PFSK-1 (cell line): ENCODE data around the gene BIRC7.

Experiments used
- FOXP2 ChIP-seq: optimal IDR thresholded peaks from 2 replicates; pipeline ENCODE3; 2011; ENCODE audit warnings: borderline replicate concordance, control low read depth, inconsistent platforms; ENCODE audit not compliant: insufficient read depth; ENCODE audit errors: extremely low read length, extremely low read depth
- POLR2AphosphoS5 ChIP-seq: IDR thresholded peaks from 2 replicates; pipeline ENCODE4 v1.6.1; 2012; ENCODE audit warnings: low read depth, mild to moderate bottlenecking, control low read depth, low read length, moderate library complexity
- REST ChIP-seq, 2 experiments: IDR thresholded peaks; 2 replicates each; pipeline versions ENCODE4 v1.6.1 to v1.8.0; 2011 to 2012; ENCODE audit warnings: low read depth in 2 of 2, low read length in 2 of 2, control low read depth in 1 of 2, inconsistent platforms in 1 of 2, mild to moderate bottlenecking in 1 of 2, moderate library complexity in 1 of 2; ENCODE audit not compliant: insufficient read depth in 1 of 2
- SIN3A ChIP-seq: IDR thresholded peaks from 2 replicates; pipeline ENCODE4 v1.6.1; 2012; ENCODE audit warnings: mild to moderate bottlenecking, low read length, moderate library complexity, borderline replicate concordance; ENCODE audit not compliant: insufficient read depth
- TAF1 ChIP-seq: IDR thresholded peaks from 2 replicates; pipeline ENCODE4 v1.6.1; 2012; ENCODE audit warnings: low read length, control low read depth, borderline replicate concordance; ENCODE audit not compliant: insufficient read depth

Gene BIRC7

GRCh38 chr20:63254606-63255384 is 19.1 kb downstream of the BIRC7 start:
- TF ChIP-seq REST (IDR thresholded peaks at IDR 0.05; ENCODE audit: insufficient read depth in 1 of 2, low read depth in 2 of 2, low read length in 2 of 2), result no peak
- TF ChIP-seq TAF1, result no peak
- no peak for TF ChIP-seq FOXP2
- TF ChIP-seq POLR2AphosphoS5, result no peak
- no peak for TF ChIP-seq SIN3A

DNA sequence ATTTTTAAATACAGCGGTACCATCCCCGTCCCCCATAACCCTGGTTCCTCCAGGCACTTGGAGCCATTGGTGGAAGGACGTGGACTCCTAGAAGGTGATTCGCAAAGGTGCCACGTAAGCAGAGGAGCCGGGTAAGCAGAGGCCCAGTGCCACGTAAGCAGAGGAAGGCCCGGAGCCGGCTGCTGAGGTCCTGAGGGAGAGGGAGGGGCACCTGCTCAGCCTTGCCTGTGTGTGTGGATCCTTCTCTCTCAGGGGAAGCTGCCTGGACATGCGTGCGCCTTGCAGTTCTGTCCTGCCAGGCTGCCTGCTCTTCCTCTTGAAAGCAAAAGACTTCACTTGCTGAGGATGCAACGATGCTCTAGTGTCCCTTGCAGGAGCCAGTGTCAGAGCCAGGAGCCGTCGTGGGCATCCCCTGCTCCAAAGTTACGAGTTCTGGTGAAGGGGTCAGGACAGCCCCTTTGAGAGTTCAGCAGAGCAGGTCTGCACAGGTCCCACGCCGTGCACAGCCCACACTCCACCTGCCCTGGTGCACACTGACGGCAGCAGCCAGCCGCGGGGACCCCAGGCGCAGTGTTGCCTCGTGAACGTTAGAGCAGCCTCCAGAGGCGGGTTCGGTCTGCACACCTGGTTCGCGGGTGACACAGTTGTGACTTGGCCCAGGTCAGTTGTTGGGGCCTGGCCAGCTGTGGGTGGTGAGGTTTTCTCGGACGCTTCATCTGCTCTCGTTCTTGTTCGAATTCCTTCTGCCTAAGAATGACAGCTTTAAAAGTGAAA is 20.4 kb downstream of the BIRC7 start:
- TF ChIP-seq REST (IDR thresholded peaks at IDR 0.05; ENCODE audit: insufficient read depth in 1 of 2, low read depth in 2 of 2, low read length in 2 of 2), result no peak
- no peak for TF ChIP-seq SIN3A
- no peak for TF ChIP-seq TAF1
- TF ChIP-seq FOXP2, result no peak
- no peak for TF ChIP-seq POLR2AphosphoS5

- TF ChIP-seq FOXP2 (no peak), POLR2AphosphoS5 (no peak), TAF1 (no peak), REST (IDR thresholded peaks at IDR 0.05; ENCODE audit: insufficient read depth in 1 of 2, low read depth in 2 of 2, low read length in 2 of 2) (no peak), SIN3A (no peak)
These were observed 21.2 kb downstream of the BIRC7 start for GRCh38 chr20:63256954-63257353.

- TF ChIP-seq SIN3A (no peak), POLR2AphosphoS5 (no peak), FOXP2 (no peak), REST (IDR thresholded peaks at IDR 0.05; ENCODE audit: insufficient read depth in 1 of 2, low read depth in 2 of 2, low read length in 2 of 2) (no peak)
These were observed 21.9 kb downstream of the BIRC7 start for GRCh38 chr20:63257629-63258028.

DNA sequence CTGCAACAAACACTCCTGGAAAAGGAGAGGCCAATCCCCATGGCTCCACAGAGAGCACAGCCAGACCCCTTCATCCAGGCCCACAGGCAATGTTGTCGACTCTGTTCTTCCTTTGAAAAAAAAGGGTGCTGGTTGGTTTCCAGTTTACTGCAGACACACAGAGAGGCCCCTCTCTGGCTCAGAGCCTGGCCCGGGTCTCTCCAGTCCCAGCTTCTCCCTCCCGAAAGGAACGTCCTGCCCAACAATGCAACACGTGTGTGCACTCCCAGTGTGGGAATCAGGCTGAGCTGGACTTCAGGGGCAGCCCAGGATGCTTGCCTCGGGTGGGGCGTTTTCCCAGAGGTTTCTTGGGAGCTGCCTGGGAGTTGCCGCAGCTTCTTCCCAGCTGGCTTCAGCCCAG is 23.1 kb downstream of the BIRC7 start:
- TF ChIP-seq REST (IDR thresholded peaks at IDR 0.05; ENCODE audit: insufficient read depth in 1 of 2, low read depth in 2 of 2, low read length in 2 of 2), result no peak
- TF ChIP-seq TAF1, result no peak
- no peak for TF ChIP-seq POLR2AphosphoS5
